HCT116 (cell line): Measurements from ENCODE around the gene DAPK1. TPM values are rescaled to one million over a fixed set of nuclear protein-coding genes. Genes with fewer than 3 reads are reported as not detected.

Source experiments
- ATAC-seq: fragments of 200-7000 bp; cut with Tn5 transposase; 2 replicates; pipeline ENCODE4 v1.9.1; 2020; ENCODE audit warnings: mild to moderate bottlenecking, moderate library complexity
- BruUV-seq: library from RNA; stranded (reverse); fragments of 400-500 nt; replicated peaks from 2 replicates; lab custom pipeline; 2021; lab: Mats Ljungman, UMichigan
- CTCF ChIA-PET: fragments of 300-600 bp; sonication (Branson Sonifier 250); formaldehyde crosslinking; loops from one replicate; lab custom pipeline; 2021; ENCODE audit warnings: antibody characterized with exemption; lab: Charles Lee
- POLR2A ChIA-PET: fragments of 300-600, 350-600 bp; sonication (Branson Sonifier 250); formaldehyde crosslinking; loops from one replicate; lab custom pipeline; 2021; ENCODE audit warnings: antibody characterized with exemption; lab: Charles Lee
- RAD21 ChIA-PET, 2 experiments: fragments of 300-600 bp; sonication (Branson Sonifier 250); formaldehyde crosslinking; loops; one replicate each; lab custom pipeline; 2023; ENCODE audit warnings: low total read pairs in 2 of 2; ENCODE audit not compliant: uncharacterized antibody in 2 of 2, unreplicated experiment in 2 of 2, low non-redundant PET in 1 of 2; lab: Charles Lee
- DNase-seq: peaks from one replicate; pipeline ENCODE4 v3.0.0-alpha.2; 2010; ENCODE audit warnings: low read depth, low spot score
- H2AFZ ChIP-seq: fragments of 200-600 bp; shearing (Covaris generic), sonication (generic); 2 replicates; pipeline ENCODE4 v1.6.1; 2017; ENCODE audit warnings: low read depth, mixed run types, mixed read lengths, antibody characterized with exemption, low read length; ENCODE audit not compliant: poor library complexity, severe bottlenecking
- H3K27ac ChIP-seq: 2 replicates; pipeline ENCODE4 v1.5.1; 2012; ENCODE audit warnings: low read depth, low read length
- H3K27me3 ChIP-seq: fragments of 200-600 bp; sonication (generic); 2 replicates; pipeline ENCODE4 v1.6.1; 2016; ENCODE audit warnings: mixed run types, low read length, mixed read lengths; ENCODE audit not compliant: insufficient read depth
- H3K36me3 ChIP-seq, 2 experiments: fragments of 200-500 bp in 1 of 2; fragments of 200-600 bp in 1 of 2; sonication (Bioruptor generic) in 1 of 2; sonication (generic) in 1 of 2; 2 replicates each; pipeline versions ENCODE4 v1.5.1 to v1.6.1; 2014 to 2016; ENCODE audit warnings: low read length in 2 of 2, inconsistent platforms in 1 of 2, mixed read lengths in 1 of 2, mixed run types in 1 of 2; ENCODE audit not compliant: insufficient read depth in 2 of 2, control insufficient read depth in 1 of 2
- H3K4me1 ChIP-seq, 2 experiments: fragments of 200-600 bp in 1 of 2; sonication (generic) in 1 of 2; 2 replicates each; pipeline versions ENCODE4 v1.5.1 to v1.6.1; 2012 to 2017; ENCODE audit warnings: low read length in 2 of 2, inconsistent platforms in 1 of 2, mild to moderate bottlenecking in 1 of 2, mixed read lengths in 1 of 2, mixed run types in 1 of 2, moderate library complexity in 1 of 2; ENCODE audit not compliant: insufficient read depth in 2 of 2, control insufficient read depth in 1 of 2
- H3K4me2 ChIP-seq: fragments of 200-600 bp; sonication (generic); 2 replicates; pipeline ENCODE4 v1.6.1; 2017; ENCODE audit warnings: mixed run types, low read length, mixed read lengths
- H3K4me3 ChIP-seq, 2 experiments: fragments of 200-600 bp in 1 of 2; sonication (generic) in 1 of 2; replicated peaks in 1 of 2; 2 replicates each; pipeline ENCODE4 v1.5.1; 2011 to 2016; ENCODE audit warnings: low read length in 2 of 2, control low read depth in 1 of 2, low read depth in 1 of 2, mild to moderate bottlenecking in 1 of 2, mixed read lengths in 1 of 2, mixed run types in 1 of 2
- H3K79me2 ChIP-seq: fragments of 200-600 bp; sonication (generic); 2 replicates; pipeline ENCODE4 v1.6.1; 2017; ENCODE audit warnings: mild to moderate bottlenecking, mixed run types, low read length, moderate library complexity, mixed read lengths; ENCODE audit not compliant: insufficient read depth
- H3K9ac ChIP-seq: fragments of 200-600 bp; sonication (generic); 2 replicates; pipeline ENCODE4 v1.6.1; 2016; ENCODE audit warnings: low read length, mixed read lengths
- H3K9me2 ChIP-seq: fragments of 200-600 bp; sonication (generic), shearing (Covaris generic); 2 replicates; pipeline ENCODE4 v1.6.1; 2017; ENCODE audit warnings: mixed run types, mild to moderate bottlenecking, moderate library complexity; ENCODE audit not compliant: insufficient read depth
- H3K9me3 ChIP-seq, 2 experiments: fragments of 200-500 bp in 1 of 2; fragments of 200-600 bp in 1 of 2; sonication (Bioruptor generic) in 1 of 2; sonication (generic) in 1 of 2; 2 replicates each; pipeline ENCODE4 v1.6.1; 2014 to 2017; ENCODE audit warnings: low read length in 2 of 2, mixed read lengths in 2 of 2, inconsistent platforms in 1 of 2, low read depth in 1 of 2, mild to moderate bottlenecking in 1 of 2, mixed run types in 1 of 2, moderate library complexity in 1 of 2; ENCODE audit not compliant: control insufficient read depth in 1 of 2, insufficient read depth in 1 of 2
- H4K20me1 ChIP-seq: fragments of 200-600 bp; sonication (generic), shearing (Covaris generic); 2 replicates; pipeline ENCODE4 v1.6.1; 2017; ENCODE audit warnings: mixed run types, mild to moderate bottlenecking, moderate library complexity; ENCODE audit not compliant: insufficient read depth
- CEBPB ChIP-seq: IDR thresholded peaks from 2 replicates; pipeline ENCODE4 v1.6.1; 2012; ENCODE audit warnings: low read depth
- EGR1 ChIP-seq: IDR thresholded peaks from 2 replicates; pipeline ENCODE4 v1.6.1; 2012; ENCODE audit warnings: low read depth
- RAD21 ChIP-seq: IDR thresholded peaks from 2 replicates; pipeline ENCODE4 v1.6.1; 2012; ENCODE audit warnings: low read depth, mild to moderate bottlenecking
- SP1 ChIP-seq: IDR thresholded peaks from 2 replicates; pipeline ENCODE4 v1.6.1; 2012; ENCODE audit warnings: low read depth
- SRF ChIP-seq: IDR thresholded peaks from 2 replicates; pipeline ENCODE4 v1.6.1; 2012; ENCODE audit warnings: low read depth
- TCF7L2 ChIP-seq: IDR thresholded peaks from 2 replicates; pipeline ENCODE4 v1.7.0; 2011; ENCODE audit warnings: borderline replicate concordance, inconsistent platforms; ENCODE audit not compliant: insufficient read depth, insufficient read length; ENCODE audit errors: extremely low read depth
- ZNF274 ChIP-seq: fragments of 200-500 bp; sonication (Bioruptor generic); IDR thresholded peaks from 2 replicates; pipeline ENCODE4 v1.6.1; 2014; ENCODE audit warnings: mild to moderate bottlenecking, low read depth, low read length, inconsistent platforms
- intact Hi-C: fragments of 100-400 bp; cut with micrococcal nuclease; formaldehyde crosslinking; loops from 2 replicates; pipeline ENCODE4 v1.10.0; 2022
- total RNA-seq: library from RNA; stranded (reverse); gene quantifications from one replicate; pipeline ENCODE4 v1.2.1, GENCODE V29; 2021; ENCODE audit not compliant: unreplicated experiment

DAPK1 gene
- total RNA-seq, 1 experiment from 2014 or later, result 5.6 TPM

GRCh38 chr9:87710443-87710842 is 212.8 kb downstream of the DAPK1 start:
- ChIA-PET CTCF (no interaction called here), POLR2A (no interaction called here), RAD21 (no interaction called here)
- ATAC-seq (no peak), DNase-seq (no peak)
- H3K27ac ChIP-seq, result no peak overlapping the region
- no peak overlapping the region for H3K4me3 ChIP-seq
- H3K9me3 ChIP-seq, result no peaks in the 10 kb centered on the region
- H3K79me2 ChIP-seq, result no peaks in the 10 kb centered on the region
- TF ChIP-seq TCF7L2, result no peak
- no peak for TF ChIP-seq SRF
- no peak overlapping the region for H3K9ac ChIP-seq
- BruUV-seq, result no TSS peak
- no peaks in the 10 kb centered on the region for H3K9me2 ChIP-seq
- H4K20me1 ChIP-seq, result no peaks in the 10 kb centered on the region
- no peak overlapping the region for H2AFZ ChIP-seq
- H3K4me1 ChIP-seq, result peaks cover 2 to 28% of the 10 kb centered on the region in 2 experiments; a peak in 2 of 4 replicates
- no peaks in the 10 kb centered on the region for H3K27me3 ChIP-seq
- H3K4me2 ChIP-seq, result no peak overlapping the region
- no peaks in the 10 kb centered on the region for H3K36me3 ChIP-seq
- intact Hi-C loops, result no loop called here

- Histone ChIP-seq H3K27ac (no peak overlapping the region), H3K9me3 (no peaks in the 10 kb centered on the region), H3K4me2 (peak overlapping the region; percentile 82; the same call in 1 of the 2 replicates), H3K9ac (no peak overlapping the region), H3K27me3 (no peaks in the 10 kb centered on the region), H3K4me1 (peaks cover 2 to 28% of the 10 kb centered on the region in 2 experiments; a peak in 2 of 4 replicates), H3K79me2 (no peaks in the 10 kb centered on the region), H4K20me1 (no peaks in the 10 kb centered on the region), H2AFZ (no peak overlapping the region), H3K4me3 (no peak overlapping the region), H3K9me2 (no peaks in the 10 kb centered on the region), H3K36me3 (no peaks in the 10 kb centered on the region)
- no TSS peak for BruUV-seq
- TF ChIP-seq SP1 (no peak), ZNF274 (no peak), CEBPB (no peak), RAD21 (no peak), EGR1 (no peak)
- no peak for DNase-seq
- ATAC-seq, result peak; percentile 21; the same call in 1 of the 2 replicates
- intact Hi-C loops, result no loop called here
- ChIA-PET RAD21 (no interaction called here), CTCF (no interaction called here), POLR2A (no interaction called here)
Measured at GRCh38 chr9:87711857-87712800, 214.5 kb downstream of the DAPK1 start.
